OCI-LY1 (cell line): ENCODE data around the gene RPLP2.

Experiments used
- H2AFZ ChIP-seq: fragments of 200-600 bp; sonication (generic), shearing (Covaris generic); 2 replicates; pipeline ENCODE4 v1.6.0; 2014; ENCODE audit warnings: antibody characterized with exemption, mild to moderate bottlenecking, low read length
- H3F3A ChIP-seq: fragments of 200-600 bp; sonication (generic), shearing (Covaris generic); 2 replicates; pipeline ENCODE4 v1.6.0; 2014; ENCODE audit warnings: mild to moderate bottlenecking, antibody characterized with exemption, low read length, moderate library complexity; ENCODE audit not compliant: insufficient read depth
- H3K27ac ChIP-seq: fragments of 200-600 bp; sonication (generic); 2 replicates; pipeline ENCODE4 v1.5.1; 2014; ENCODE audit warnings: low read length, mixed run types, mild to moderate bottlenecking, low read depth; ENCODE audit not compliant: poor library complexity, severe bottlenecking
- H3K27me3 ChIP-seq: fragments of 200-600 bp; sonication (generic); 2 replicates; pipeline ENCODE4 v1.6.0; 2014; ENCODE audit warnings: antibody characterized with exemption, mild to moderate bottlenecking, low read length, moderate library complexity; ENCODE audit not compliant: insufficient read depth
- H3K36me3 ChIP-seq: fragments of 200-600 bp; sonication (generic); 2 replicates; pipeline ENCODE4 v1.6.1; 2014; ENCODE audit warnings: mild to moderate bottlenecking, antibody characterized with exemption, low read length, moderate library complexity, mixed read lengths; ENCODE audit not compliant: insufficient read depth
- H3K4me1 ChIP-seq: fragments of 200-600 bp; sonication (generic); 2 replicates; pipeline ENCODE4 v1.5.1; 2014; ENCODE audit warnings: mild to moderate bottlenecking, low read length, moderate library complexity; ENCODE audit not compliant: insufficient read depth, severe bottlenecking
- H3K4me2 ChIP-seq: fragments of 200-600 bp; sonication (generic), shearing (Covaris generic); 2 replicates; pipeline ENCODE4 v1.6.1; 2014; ENCODE audit warnings: low read length
- H3K4me3 ChIP-seq: fragments of 200-600 bp; sonication (generic); 2 replicates; pipeline ENCODE4 v1.5.1; 2014; ENCODE audit warnings: low read length, low read depth, mild to moderate bottlenecking, mixed read lengths; ENCODE audit not compliant: poor library complexity, severe bottlenecking
- H3K79me2 ChIP-seq: fragments of 200-600 bp; shearing (Covaris generic); 2 replicates; pipeline ENCODE4 v1.6.1; 2016; ENCODE audit warnings: mixed run types, low read length, mixed read lengths; ENCODE audit not compliant: insufficient read depth
- H3K9ac ChIP-seq: fragments of 200-600 bp; sonication (generic), shearing (Covaris generic); 2 replicates; pipeline ENCODE4 v1.6.1; 2014; ENCODE audit warnings: mild to moderate bottlenecking, low read length, mixed read lengths
- H3K9me2 ChIP-seq: fragments of 200-600 bp; sonication (generic), shearing (Covaris generic); 2 replicates; pipeline ENCODE4 v1.6.1; 2014; ENCODE audit warnings: low read depth, mild to moderate bottlenecking, low read length, mixed read lengths
- H3K9me3 ChIP-seq: fragments of 200-600 bp; shearing (Covaris generic); 2 replicates; pipeline ENCODE4 v1.6.1; 2014; ENCODE audit warnings: low read length, mixed read lengths
- H4K20me1 ChIP-seq: fragments of 200-600 bp; sonication (generic), shearing (Covaris generic); 2 replicates; pipeline ENCODE4 v1.6.0; 2016; ENCODE audit warnings: mild to moderate bottlenecking, low read length; ENCODE audit not compliant: insufficient read depth
- EZH2 ChIP-seq: fragments of 200-600 bp; sonication (generic), shearing (Covaris generic); IDR thresholded peaks from 2 replicates; pipeline ENCODE4 v1.8.0; 2017; ENCODE audit warnings: borderline replicate concordance, mixed run types, mild to moderate bottlenecking, antibody characterized with exemption, low read length, moderate library complexity, mixed read lengths
- TF ChIP-seq, protein P1 (sequence below): fragments of 200-600 bp; sonication (generic), shearing (Covaris generic); IDR thresholded peaks from 2 replicates; pipeline ENCODE4 v1.5.1; 2017; ENCODE audit warnings: mild to moderate bottlenecking, antibody characterized with exemption, low read length, moderate library complexity, mixed read lengths

Gene RPLP2

GRCh38 chr11:853682-854448, 44.1 kb downstream of the RPLP2 start:
- H3K4me2 ChIP-seq: no peak overlapping the region
- no peak overlapping the region for H3K9ac ChIP-seq
- no peak overlapping the region for H2AFZ ChIP-seq
- no peak overlapping the region for H3K4me3 ChIP-seq
- peaks cover 18% of the 10 kb centered on the region for H3K4me1 ChIP-seq
- H4K20me1 ChIP-seq: no peaks in the 10 kb centered on the region
- H3K9me2 ChIP-seq: no peaks in the 10 kb centered on the region
- no peaks in the 10 kb centered on the region for H3K36me3 ChIP-seq
- no peak for TF ChIP-seq EZH2
- TF ChIP-seq, protein P1, sequence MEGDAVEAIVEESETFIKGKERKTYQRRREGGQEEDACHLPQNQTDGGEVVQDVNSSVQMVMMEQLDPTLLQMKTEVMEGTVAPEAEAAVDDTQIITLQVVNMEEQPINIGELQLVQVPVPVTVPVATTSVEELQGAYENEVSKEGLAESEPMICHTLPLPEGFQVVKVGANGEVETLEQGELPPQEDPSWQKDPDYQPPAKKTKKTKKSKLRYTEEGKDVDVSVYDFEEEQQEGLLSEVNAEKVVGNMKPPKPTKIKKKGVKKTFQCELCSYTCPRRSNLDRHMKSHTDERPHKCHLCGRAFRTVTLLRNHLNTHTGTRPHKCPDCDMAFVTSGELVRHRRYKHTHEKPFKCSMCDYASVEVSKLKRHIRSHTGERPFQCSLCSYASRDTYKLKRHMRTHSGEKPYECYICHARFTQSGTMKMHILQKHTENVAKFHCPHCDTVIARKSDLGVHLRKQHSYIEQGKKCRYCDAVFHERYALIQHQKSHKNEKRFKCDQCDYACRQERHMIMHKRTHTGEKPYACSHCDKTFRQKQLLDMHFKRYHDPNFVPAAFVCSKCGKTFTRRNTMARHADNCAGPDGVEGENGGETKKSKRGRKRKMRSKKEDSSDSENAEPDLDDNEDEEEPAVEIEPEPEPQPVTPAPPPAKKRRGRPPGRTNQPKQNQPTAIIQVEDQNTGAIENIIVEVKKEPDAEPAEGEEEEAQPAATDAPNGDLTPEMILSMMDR: peak; percentile 22; the same call in 1 of the 2 replicates
- no peaks in the 10 kb centered on the region for H3K79me2 ChIP-seq
- H3K9me3 ChIP-seq: no peaks in the 10 kb centered on the region
- no peaks in the 10 kb centered on the region; the same call in 1 of the 2 replicates for H3K27me3 ChIP-seq
- H3F3A ChIP-seq: no peaks in the 10 kb centered on the region
- H3K27ac ChIP-seq: no peak overlapping the region

DNA sequence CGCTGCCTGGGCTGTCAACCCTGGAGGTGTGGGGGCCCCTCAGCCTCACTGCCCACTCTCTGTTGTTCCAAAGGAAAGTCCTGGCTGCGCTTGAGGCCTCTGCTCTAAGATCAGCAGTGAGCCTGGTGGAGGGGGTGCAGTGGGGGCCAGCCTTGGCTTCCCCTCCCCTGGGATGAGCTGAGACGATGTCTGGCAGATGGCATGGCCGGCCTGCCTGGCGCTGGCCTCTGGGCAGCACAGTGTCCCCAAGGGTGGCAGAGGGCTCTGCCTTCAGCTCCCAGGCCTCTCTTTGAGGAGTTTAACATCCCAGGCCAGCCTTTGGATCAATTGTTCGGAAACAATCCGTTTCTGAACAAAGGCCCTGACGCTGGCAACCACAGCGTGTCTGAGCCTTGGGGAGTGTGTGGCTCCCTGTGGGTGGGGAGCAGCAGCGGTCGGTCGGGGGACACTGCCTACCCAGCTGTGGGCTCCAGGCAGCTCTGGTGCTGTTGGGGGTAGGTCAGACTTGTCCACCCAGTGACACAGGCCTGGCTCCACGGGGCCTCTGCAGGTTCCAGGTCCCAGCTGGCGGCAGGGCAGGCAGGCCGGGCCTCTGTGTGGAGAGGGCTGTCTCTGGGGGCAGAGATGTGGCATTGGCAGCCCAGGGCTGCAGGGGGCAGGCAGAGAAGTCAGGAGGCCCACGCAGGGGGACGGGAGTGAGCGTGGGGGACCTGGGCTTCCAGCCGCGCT, 45.0 kb downstream of the RPLP2 start:
- no peaks in the 10 kb centered on the region for H3F3A ChIP-seq
- no peak overlapping the region for H3K4me2 ChIP-seq
- H3K36me3 ChIP-seq: no peaks in the 10 kb centered on the region
- H3K27ac ChIP-seq: no peak overlapping the region
- no peak overlapping the region for H3K9ac ChIP-seq
- H3K9me3 ChIP-seq: no peaks in the 10 kb centered on the region
- no peaks in the 10 kb centered on the region for H4K20me1 ChIP-seq
- H3K9me2 ChIP-seq: no peaks in the 10 kb centered on the region
- H3K4me1 ChIP-seq: peaks cover 16% of the 10 kb centered on the region
- no peak overlapping the region for H2AFZ ChIP-seq
- no peaks in the 10 kb centered on the region for H3K79me2 ChIP-seq
- H3K27me3 ChIP-seq: no peaks in the 10 kb centered on the region; the same call in 1 of the 2 replicates
- no peak overlapping the region for H3K4me3 ChIP-seq
- TF ChIP-seq EZH2: no peak
- TF ChIP-seq, protein P1: no peak

DNA sequence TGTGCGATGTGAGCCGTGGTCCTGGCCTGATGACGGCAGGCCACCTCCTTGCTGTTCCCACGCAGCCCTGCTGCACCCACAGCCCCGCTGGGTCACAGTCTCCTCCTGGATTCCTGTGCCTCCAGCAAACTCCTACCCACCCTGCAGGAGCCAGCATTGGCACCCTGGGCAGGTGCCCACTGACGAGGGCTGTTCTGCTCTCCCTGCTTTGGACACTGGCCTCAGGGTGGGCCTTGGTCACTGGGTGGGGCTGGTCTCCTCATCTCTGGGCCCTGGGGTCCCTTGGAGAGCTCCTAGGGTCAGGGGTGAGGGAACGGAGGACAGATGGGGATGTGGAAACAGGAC, 45.5 kb downstream of the RPLP2 start:
- H3K9ac ChIP-seq: no peak overlapping the region
- no peak overlapping the region for H3K4me2 ChIP-seq
- TF ChIP-seq, protein P1: no peak
- no peak for TF ChIP-seq EZH2
- no peak overlapping the region for H2AFZ ChIP-seq
- H3K4me1 ChIP-seq: peaks cover 11% of the 10 kb centered on the region
- H3K79me2 ChIP-seq: no peaks in the 10 kb centered on the region
- no peaks in the 10 kb centered on the region for H3K36me3 ChIP-seq
- H3K9me2 ChIP-seq: no peaks in the 10 kb centered on the region
- no peaks in the 10 kb centered on the region; the same call in 1 of the 2 replicates for H3K27me3 ChIP-seq
- H3K4me3 ChIP-seq: no peak overlapping the region
- no peaks in the 10 kb centered on the region for H4K20me1 ChIP-seq
- no peaks in the 10 kb centered on the region for H3F3A ChIP-seq
- no peaks in the 10 kb centered on the region for H3K9me3 ChIP-seq
- H3K27ac ChIP-seq: no peak overlapping the region
